PC-9 (cell line): ENCODE data around the gene TVP23A.
"Not testable (repeated sequence)": the region's sequence is repeated elsewhere in the genome, so short reads cannot be mapped to it uniquely, and the experiment has no call there.

Experiments
- CTCF ChIP-seq: fragments of 200-600 bp; sonication (generic); conservative IDR thresholded peaks from 2 replicates; pipeline ENCODE4 v1.6.1; 2017; ENCODE audit warnings: mixed run types, antibody characterized with exemption, mild to moderate bottlenecking, moderate library complexity
- EZH2 ChIP-seq: fragments of 200-600 bp; sonication (generic); IDR thresholded peaks from 2 replicates; pipeline ENCODE4 v1.8.0; 2017; ENCODE audit warnings: antibody characterized with exemption, low read depth

- not testable (repeated sequence) for TF ChIP-seq CTCF, EZH2
These were observed 11.6 kb upstream of the TVP23A start for GRCh38 chr16:10830240-10830639.
